HPDE6-E6E7 (cell line): ENCODE measurements around the gene PIF1.
A peak's percentile ranks its signal among the peaks of the same experiment; 100 is the strongest.
"Not testable (repeated sequence)": the region's sequence is repeated elsewhere in the genome, so short reads cannot be mapped to it uniquely, and the experiment has no call there.

ENCODE experiments used
- DNase-seq: peaks from one replicate; pipeline ENCODE4 v3.0.0; 2011; ENCODE audit warnings: missing footprints; ENCODE audit errors: extremely low spot score

The PIF1 gene

GRCh38 chr15:64847876-64848716 is 22.6 kb upstream of the PIF1 start:
- no peak for DNase-seq

- DNase-seq = no peak
Observed at GRCh38 chr15:64847448-64847847, 22.0 kb upstream of the PIF1 start.

- no peak for DNase-seq
Observed at GRCh38 chr15:64847016-64847415, 21.6 kb upstream of the PIF1 start.

- no peak for DNase-seq
Observed at GRCh38 chr15:64845831-64846595, 20.6 kb upstream of the PIF1 start.

GRCh38 chr15:64845183-64845611 is 19.8 kb upstream of the PIF1 start:
- DNase-seq = no peak

- no peak for DNase-seq
Observed at GRCh38 chr15:64844576-64845145, 19.2 kb upstream of the PIF1 start.

GRCh38 chr15:64843991-64844390 is 18.5 kb upstream of the PIF1 start:
- no peak for DNase-seq

GRCh38 chr15:64842986-64843561 is 17.6 kb upstream of the PIF1 start:
- DNase-seq = no peak

GRCh38 chr15:64842096-64842939 is 16.9 kb upstream of the PIF1 start:
- DNase-seq = no peak

- peak; percentile 89 for DNase-seq
Observed at GRCh38 chr15:64841344-64842095, 16.1 kb upstream of the PIF1 start, which contains the start of gene PLEKHO2. Gene PLEKHO2 (plus strand): TSS chr15:64841915. CDS start chr15:64842017, 102 bp downstream.

GRCh38 chr15:64841060-64841343 is 15.6 kb upstream of the PIF1 start:
- no peak for DNase-seq

- no peak for DNase-seq
Observed at GRCh38 chr15:64837502-64837901, 12.1 kb upstream of the PIF1 start.

- DNase-seq = no peak
Observed at GRCh38 chr15:64836023-64836536, 10.6 kb upstream of the PIF1 start.

- DNase-seq = no peak
Observed at GRCh38 chr15:64833690-64834089, 8.2 kb upstream of the PIF1 start.

GRCh38 chr15:64828985-64829384 is 3.5 kb upstream of the PIF1 start:
- DNase-seq = no peak

GRCh38 chr15:64824929-64825430 is 467 bp downstream of the PIF1 start:
- DNase-seq = no peak

- DNase-seq = no peak
Observed at GRCh38 chr15:64816452-64816851, 9.0 kb downstream of the PIF1 start.

GRCh38 chr15:64814965-64815364 is 10.5 kb downstream of the PIF1 start:
- not testable (repeated sequence) for DNase-seq

- DNase-seq = not testable (repeated sequence)
Observed at GRCh38 chr15:64814283-64814682, 11.2 kb downstream of the PIF1 start.

GRCh38 chr15:64813075-64813474 is 12.4 kb downstream of the PIF1 start:
- no peak for DNase-seq
